ENCODE measurements around the gene RAET1E.

The RAET1E gene

DNA sequence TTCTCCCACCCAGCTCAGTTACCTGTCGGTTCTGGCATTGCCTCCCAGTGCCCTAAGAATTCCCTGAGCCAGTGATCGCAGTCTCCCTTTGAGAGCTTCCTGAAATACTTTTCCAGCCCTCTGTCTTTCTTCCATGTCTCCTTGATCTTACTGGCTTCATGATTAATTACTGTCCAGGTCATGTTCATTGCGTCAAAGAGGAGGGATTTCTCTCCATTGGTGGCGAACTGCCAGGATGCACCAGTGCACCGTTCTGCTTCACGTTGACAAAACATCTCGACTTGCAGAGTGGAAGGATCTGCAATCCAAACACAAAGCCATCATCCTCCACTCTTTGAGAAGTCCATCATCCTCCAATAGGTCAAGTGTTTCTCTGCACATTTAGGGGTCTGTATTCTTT lies 8.6 kb downstream of the RAET1E start:
- Histone ChIP-seq H3K27me3 (ENCODE audit: control insufficient read depth, insufficient read depth, low read length) (no peaks in the 10 kb centered on the region), H3K4me1 (ENCODE audit: control insufficient read depth, insufficient read depth, low read length) (no peaks in the 10 kb centered on the region), H3K4me3 (ENCODE audit: low read length) (no peak overlapping the region), H3K36me3 (ENCODE audit: control insufficient read depth, insufficient read depth, low read length) (no peaks in the 10 kb centered on the region), H3K27ac (ENCODE audit: low read depth, low read length) (no peak overlapping the region), H3K9ac (ENCODE audit: low read length) (no peak overlapping the region)

DNA sequence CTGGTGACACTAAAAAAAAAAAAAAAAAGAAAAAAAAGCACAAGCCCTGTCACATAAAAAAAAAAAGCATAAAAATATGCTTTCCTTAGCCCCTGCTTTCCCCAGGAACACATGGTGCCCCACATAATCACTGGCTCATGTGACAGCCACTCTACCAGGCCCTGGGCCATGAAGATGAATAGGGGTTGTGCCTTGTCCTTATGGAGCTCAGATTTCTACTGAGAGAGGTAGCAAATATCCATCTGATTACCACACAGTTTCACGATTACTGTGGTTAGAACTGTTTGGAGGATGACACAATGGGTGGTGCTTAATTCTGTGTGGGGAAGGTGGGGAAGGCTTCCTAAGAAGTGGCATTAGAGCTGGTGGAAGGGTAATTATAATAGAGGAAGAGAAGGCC lies 9.3 kb downstream of the RAET1E start:
- no peaks in the 10 kb centered on the region for H3K4me1 ChIP-seq (ENCODE audit: control insufficient read depth, insufficient read depth, low read length)
- H3K4me3 ChIP-seq (ENCODE audit: low read length) = no peak overlapping the region
- H3K9ac ChIP-seq (ENCODE audit: low read length) = no peak overlapping the region
- no peak overlapping the region for H3K27ac ChIP-seq (ENCODE audit: low read depth, low read length)
- H3K36me3 ChIP-seq (ENCODE audit: control insufficient read depth, insufficient read depth, low read length) = no peaks in the 10 kb centered on the region
- no peaks in the 10 kb centered on the region for H3K27me3 ChIP-seq (ENCODE audit: control insufficient read depth, insufficient read depth, low read length)

DNA sequence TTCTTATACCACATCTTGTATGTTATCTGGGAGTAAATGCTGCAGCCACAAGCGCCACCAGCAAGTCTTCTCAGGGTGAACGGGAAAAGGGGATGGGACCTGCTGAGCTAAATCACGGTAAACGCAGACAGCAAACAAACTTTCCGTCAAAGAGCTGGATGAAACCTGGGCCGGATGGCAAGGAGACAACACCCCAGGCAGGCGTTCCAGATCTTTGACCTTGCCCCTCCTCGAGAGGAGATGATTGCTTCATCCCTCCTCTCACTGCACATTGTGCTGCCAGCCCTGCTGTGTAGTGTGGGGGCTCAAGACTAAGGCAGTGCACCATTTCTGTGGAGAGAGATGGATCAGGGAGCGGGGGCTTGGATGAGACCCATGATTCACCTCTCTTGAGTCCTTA lies 9.8 kb downstream of the RAET1E start:
- Histone ChIP-seq H3K4me3 (ENCODE audit: low read length) (no peak overlapping the region), H3K27ac (ENCODE audit: low read depth, low read length) (no peak overlapping the region), H3K36me3 (ENCODE audit: control insufficient read depth, insufficient read depth, low read length) (no peaks in the 10 kb centered on the region), H3K27me3 (ENCODE audit: control insufficient read depth, insufficient read depth, low read length) (no peaks in the 10 kb centered on the region), H3K9ac (ENCODE audit: low read length) (no peak overlapping the region), H3K4me1 (ENCODE audit: control insufficient read depth, insufficient read depth, low read length) (no peaks in the 10 kb centered on the region)

DNA sequence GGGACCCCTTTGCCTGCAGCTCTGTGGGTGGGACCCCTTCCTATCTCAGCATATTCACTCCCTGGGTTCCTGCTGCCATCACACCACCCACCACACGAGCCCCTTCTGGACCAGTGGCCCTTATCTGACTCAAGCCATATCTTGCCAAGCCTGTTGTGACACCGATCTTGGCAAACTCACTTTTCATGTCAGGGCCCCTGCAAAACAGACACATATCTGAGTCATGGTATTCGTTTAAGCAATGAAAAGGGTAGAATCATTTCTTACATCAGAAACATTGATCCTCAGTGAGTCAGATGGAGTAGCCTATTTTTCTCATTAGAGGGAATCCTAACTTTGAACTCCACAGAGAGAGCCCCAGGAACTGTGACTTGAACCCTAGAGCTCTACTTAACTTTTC lies 10.6 kb downstream of the RAET1E start:
- Histone ChIP-seq H3K4me3 (ENCODE audit: low read length) (no peak overlapping the region), H3K4me1 (ENCODE audit: control insufficient read depth, insufficient read depth, low read length) (no peaks in the 10 kb centered on the region), H3K27ac (ENCODE audit: low read depth, low read length) (no peak overlapping the region), H3K27me3 (ENCODE audit: control insufficient read depth, insufficient read depth, low read length) (no peaks in the 10 kb centered on the region), H3K36me3 (ENCODE audit: control insufficient read depth, insufficient read depth, low read length) (no peaks in the 10 kb centered on the region), H3K9ac (ENCODE audit: low read length) (no peak overlapping the region)

DNA sequence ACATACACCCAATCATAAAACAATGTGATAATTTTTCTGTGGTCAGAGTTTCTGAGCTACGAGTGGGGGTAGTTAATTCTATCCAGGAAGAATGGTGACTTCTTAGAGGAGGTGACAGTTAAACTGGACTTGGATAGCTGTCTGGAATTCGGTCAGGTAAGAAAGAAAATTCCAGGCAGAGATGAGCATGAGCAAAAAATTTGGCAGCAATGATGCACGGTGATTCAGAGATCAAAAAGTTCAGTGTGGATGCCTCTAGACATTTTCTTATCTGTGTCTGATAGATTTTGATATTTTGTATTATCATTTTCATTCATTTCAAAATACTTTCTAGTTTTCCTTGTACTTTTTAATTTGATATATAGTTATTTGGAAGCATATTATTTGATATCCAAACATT lies 12.0 kb downstream of the RAET1E start:
- no peaks in the 10 kb centered on the region for H3K4me1 ChIP-seq (ENCODE audit: control insufficient read depth, insufficient read depth, low read length)

DNA sequence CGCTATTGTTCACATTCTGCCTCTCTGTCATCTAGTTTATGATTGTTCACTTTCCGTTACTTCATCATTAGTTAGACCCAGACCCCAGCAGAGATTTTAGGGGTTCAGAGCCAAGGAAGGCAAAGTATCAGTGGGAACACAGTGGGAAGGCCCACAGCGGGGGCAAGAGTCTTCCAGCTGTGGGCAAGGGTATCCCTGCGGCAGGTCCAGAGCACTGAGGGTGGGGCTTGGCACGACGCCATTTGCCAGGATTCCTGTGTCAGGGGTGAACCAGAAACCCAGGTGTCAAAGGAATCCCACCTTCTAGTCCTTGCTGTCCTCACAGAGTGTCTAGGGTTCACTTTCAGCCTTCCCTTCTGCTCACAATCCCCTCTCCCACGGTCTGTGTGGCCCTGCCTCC lies 13.3 kb downstream of the RAET1E start:
- Histone ChIP-seq H3K4me3 (ENCODE audit: low read length) (no peak overlapping the region), H3K27ac (ENCODE audit: low read depth, low read length) (no peak overlapping the region), H3K36me3 (ENCODE audit: control insufficient read depth, insufficient read depth, low read length) (no peaks in the 10 kb centered on the region), H3K4me1 (ENCODE audit: control insufficient read depth, insufficient read depth, low read length) (no peaks in the 10 kb centered on the region), H3K9ac (ENCODE audit: low read length) (no peak overlapping the region), H3K27me3 (ENCODE audit: control insufficient read depth, insufficient read depth, low read length) (no peaks in the 10 kb centered on the region)

More for the DNA sequence above, 12.0 kb downstream of the RAET1E start:
- no peak overlapping the region for H3K9ac ChIP-seq (ENCODE audit: low read length)
- no peaks in the 10 kb centered on the region for H3K27me3 ChIP-seq (ENCODE audit: control insufficient read depth, insufficient read depth, low read length)
- no peak overlapping the region for H3K4me3 ChIP-seq (ENCODE audit: low read length)
- no peaks in the 10 kb centered on the region for H3K36me3 ChIP-seq (ENCODE audit: control insufficient read depth, insufficient read depth, low read length)
- no peak overlapping the region for H3K27ac ChIP-seq (ENCODE audit: low read depth, low read length)

DNA sequence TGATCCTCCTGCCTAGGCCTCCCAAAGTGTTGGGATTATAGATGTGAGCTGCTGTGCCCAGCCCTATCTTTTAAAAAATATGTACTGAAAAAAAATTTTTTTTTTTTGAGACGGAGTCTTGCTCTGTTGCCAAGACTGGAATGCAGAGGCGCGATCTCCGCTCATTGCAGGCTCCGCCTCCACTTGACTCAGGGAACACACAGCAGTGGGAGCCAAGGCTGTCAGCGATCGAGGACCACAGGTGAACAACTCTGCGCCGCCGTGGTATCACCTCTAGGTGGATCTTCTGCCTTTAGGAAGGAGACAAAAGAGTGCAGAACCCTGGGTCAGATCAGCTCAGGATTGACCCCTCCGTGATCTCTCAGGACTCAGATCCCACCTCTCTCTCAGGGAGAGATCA lies 13.7 kb downstream of the RAET1E start:
- no peak overlapping the region for H3K27ac ChIP-seq (ENCODE audit: low read depth, low read length)
- no peaks in the 10 kb centered on the region for H3K4me1 ChIP-seq (ENCODE audit: control insufficient read depth, insufficient read depth, low read length)
- no peak overlapping the region for H3K9ac ChIP-seq (ENCODE audit: low read length)

DNA sequence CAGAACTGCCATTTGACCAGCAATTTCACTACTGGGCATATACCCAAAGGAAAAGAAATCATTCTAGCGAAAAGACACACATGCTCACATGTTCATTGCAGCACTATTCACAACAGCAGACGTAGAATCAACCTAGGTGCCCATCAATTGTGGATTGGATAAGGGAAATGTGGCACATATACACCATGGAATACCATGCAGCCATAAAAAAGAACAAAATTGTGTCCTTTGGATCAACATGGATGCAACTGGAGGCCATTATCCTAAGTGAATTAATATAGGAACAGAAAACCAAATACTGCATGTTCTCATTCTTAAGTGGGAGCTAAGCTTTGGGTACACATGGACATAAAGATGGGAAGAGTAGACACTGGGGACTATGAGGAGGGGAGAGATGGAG lies 16.1 kb downstream of the RAET1E start:
- no peaks in the 10 kb centered on the region for H3K36me3 ChIP-seq (ENCODE audit: control insufficient read depth, insufficient read depth, low read length)
- H3K27ac ChIP-seq (ENCODE audit: low read depth, low read length) = no peak overlapping the region
- H3K27me3 ChIP-seq (ENCODE audit: control insufficient read depth, insufficient read depth, low read length) = no peaks in the 10 kb centered on the region
- no peaks in the 10 kb centered on the region for H3K4me1 ChIP-seq (ENCODE audit: control insufficient read depth, insufficient read depth, low read length)
- no peak overlapping the region for H3K4me3 ChIP-seq (ENCODE audit: low read length)
- H3K9ac ChIP-seq (ENCODE audit: low read length) = no peak overlapping the region

More for the DNA sequence above, 13.7 kb downstream of the RAET1E start:
- no peak overlapping the region for H3K4me3 ChIP-seq (ENCODE audit: low read length)
- no peaks in the 10 kb centered on the region for H3K36me3 ChIP-seq (ENCODE audit: control insufficient read depth, insufficient read depth, low read length)
- no peaks in the 10 kb centered on the region for H3K27me3 ChIP-seq (ENCODE audit: control insufficient read depth, insufficient read depth, low read length)

DNA sequence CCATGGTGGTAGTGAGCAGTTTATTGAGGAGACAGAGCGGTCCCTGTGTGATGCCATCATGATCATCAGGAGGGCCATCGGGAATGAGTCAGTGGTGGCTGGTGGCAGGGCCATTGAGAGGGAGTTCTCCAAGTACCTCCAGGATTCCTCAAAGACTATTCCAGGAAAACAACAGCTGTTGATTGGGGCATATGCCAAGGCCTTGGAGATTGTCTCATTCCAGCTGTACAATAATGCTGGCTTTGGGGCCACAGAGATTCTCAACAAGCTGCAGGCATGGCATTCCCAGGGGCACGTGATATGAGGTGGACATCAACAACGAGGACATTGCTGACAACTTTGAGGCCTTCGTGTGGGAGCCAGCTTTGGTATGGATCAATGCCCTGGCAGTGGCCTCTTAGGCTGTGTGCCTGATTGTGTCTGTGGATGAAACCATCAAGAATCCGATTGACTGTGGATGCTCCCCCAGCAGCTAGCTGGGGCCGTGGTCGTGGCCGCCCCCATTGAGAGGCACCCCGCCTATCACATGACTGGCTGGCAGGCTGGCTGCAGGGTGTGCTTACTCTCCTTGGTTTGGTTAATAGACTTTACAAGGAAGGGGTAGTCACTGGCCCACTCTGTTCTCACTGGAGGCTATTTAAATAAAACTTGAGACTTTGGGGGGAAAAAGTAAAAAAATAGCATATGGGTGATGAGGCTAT lies 16.7 kb downstream of the RAET1E start:
- Histone ChIP-seq H3K27ac (ENCODE audit: low read depth, low read length) (no peak overlapping the region), H3K4me1 (ENCODE audit: control insufficient read depth, insufficient read depth, low read length) (no peaks in the 10 kb centered on the region), H3K27me3 (ENCODE audit: control insufficient read depth, insufficient read depth, low read length) (no peaks in the 10 kb centered on the region), H3K36me3 (ENCODE audit: control insufficient read depth, insufficient read depth, low read length) (no peaks in the 10 kb centered on the region), H3K9ac (ENCODE audit: low read length) (no peak overlapping the region), H3K4me3 (ENCODE audit: low read length) (no peak overlapping the region)

DNA sequence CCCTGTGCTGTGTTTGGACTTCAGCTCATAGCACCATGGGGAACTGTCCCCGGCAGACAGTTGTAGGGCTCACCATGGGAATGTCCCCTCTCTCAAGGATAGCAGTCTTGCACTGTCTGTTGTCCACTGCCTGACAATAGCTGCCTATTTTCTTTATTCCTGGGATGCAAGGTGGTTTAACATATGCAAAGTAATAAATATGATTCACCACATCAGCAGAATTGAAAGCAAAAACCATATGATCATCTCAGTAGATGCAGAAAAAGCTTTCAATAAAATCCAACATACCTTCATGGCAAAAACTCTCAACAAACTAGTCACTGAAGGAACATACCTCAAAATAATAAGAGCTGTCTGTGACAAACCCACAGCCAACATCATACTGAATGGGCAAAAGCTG lies 20.3 kb downstream of the RAET1E start:
- Histone ChIP-seq H3K27me3 (ENCODE audit: control insufficient read depth, insufficient read depth, low read length) (no peaks in the 10 kb centered on the region), H3K36me3 (ENCODE audit: control insufficient read depth, insufficient read depth, low read length) (no peaks in the 10 kb centered on the region), H3K9ac (ENCODE audit: low read length) (no peak overlapping the region), H3K4me1 (ENCODE audit: control insufficient read depth, insufficient read depth, low read length) (no peaks in the 10 kb centered on the region), H3K4me3 (ENCODE audit: low read length) (no peak overlapping the region), H3K27ac (ENCODE audit: low read depth, low read length) (no peak overlapping the region)

DNA sequence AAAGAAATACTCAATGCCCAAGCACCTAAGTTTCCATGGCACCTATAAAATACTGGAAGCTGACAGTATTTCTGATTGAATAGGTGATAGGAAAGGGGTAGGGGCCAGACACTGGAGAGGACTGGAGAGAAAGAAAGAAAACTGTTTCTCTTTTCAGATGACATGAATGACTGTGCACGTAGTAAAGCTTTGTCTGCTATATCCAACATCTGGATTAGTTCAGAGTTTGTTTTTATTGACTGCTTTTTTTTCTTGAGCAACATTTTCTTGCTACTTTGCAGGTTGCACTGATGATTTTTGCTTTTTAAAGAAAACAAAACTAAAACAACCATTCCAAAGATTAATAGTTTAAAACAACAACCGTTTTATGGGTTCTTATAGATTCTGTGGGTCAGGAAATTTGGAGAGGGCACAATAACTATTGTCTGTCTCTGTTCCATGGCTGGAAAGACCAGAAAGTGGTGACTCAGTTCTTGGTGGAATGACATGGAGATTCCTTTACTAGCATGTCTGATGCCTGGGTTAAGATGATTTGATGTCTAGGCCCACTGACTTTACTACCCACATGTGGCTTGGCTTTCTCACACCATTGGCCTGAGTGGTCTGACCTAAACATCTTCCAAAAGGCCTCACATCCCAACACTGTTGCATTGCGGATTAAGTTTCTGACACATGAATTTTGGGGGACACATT lies 21.5 kb downstream of the RAET1E start:
- no peaks in the 10 kb centered on the region for H3K36me3 ChIP-seq (ENCODE audit: control insufficient read depth, insufficient read depth, low read length)
- H3K4me1 ChIP-seq (ENCODE audit: control insufficient read depth, insufficient read depth, low read length) = no peaks in the 10 kb centered on the region
- no peaks in the 10 kb centered on the region for H3K27me3 ChIP-seq (ENCODE audit: control insufficient read depth, insufficient read depth, low read length)

DNA sequence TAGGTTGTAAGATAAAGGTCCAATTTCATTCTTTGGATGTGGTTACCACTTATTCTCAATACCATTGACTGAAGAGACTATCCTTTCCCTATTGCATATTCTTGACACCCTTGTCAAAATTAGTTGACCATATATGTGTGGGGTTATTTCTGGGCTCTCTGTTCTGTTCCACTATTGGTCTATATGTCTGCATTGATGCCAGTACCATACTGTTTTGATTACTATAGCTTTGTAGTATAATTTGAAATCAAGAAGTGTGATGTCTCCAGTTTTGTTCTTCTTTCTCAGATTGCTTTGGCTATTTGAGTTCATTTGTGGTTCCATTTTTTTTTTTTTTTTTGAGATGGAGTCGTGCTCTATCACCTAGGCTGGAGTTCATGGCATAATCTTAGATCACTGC lies 25.7 kb downstream of the RAET1E start:
- no peaks in the 10 kb centered on the region for H3K27me3 ChIP-seq (ENCODE audit: control insufficient read depth, insufficient read depth, low read length)
- H3K9ac ChIP-seq (ENCODE audit: low read length) = no peak overlapping the region
- no peaks in the 10 kb centered on the region for H3K36me3 ChIP-seq (ENCODE audit: control insufficient read depth, insufficient read depth, low read length)
- H3K4me3 ChIP-seq (ENCODE audit: low read length) = no peak overlapping the region
- H3K4me1 ChIP-seq (ENCODE audit: control insufficient read depth, insufficient read depth, low read length) = no peaks in the 10 kb centered on the region
- no peak overlapping the region for H3K27ac ChIP-seq (ENCODE audit: low read depth, low read length)

More for the DNA sequence above, 21.5 kb downstream of the RAET1E start:
- H3K9ac ChIP-seq (ENCODE audit: low read length) = no peak overlapping the region
- H3K27ac ChIP-seq (ENCODE audit: low read depth, low read length) = no peak overlapping the region
- no peak overlapping the region for H3K4me3 ChIP-seq (ENCODE audit: low read length)

DNA sequence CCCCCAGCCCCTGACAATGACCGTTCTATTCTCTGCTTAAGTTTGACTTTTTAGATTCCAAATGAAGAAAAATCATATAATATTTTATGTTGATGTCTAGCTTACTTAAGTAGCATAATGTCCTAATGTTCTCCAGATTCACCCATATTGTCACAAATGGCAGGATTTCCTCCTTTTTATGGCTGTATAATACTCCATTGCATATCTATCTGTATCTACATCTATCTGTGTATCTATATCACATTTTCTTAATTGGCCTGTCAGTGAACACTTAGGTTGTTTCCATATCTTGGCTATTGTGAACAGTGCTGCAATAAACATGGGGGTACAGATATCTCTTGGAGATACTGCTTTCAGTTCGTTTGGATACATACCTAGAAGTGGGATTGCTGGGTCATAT lies 26.7 kb downstream of the RAET1E start:
- no peak overlapping the region for H3K9ac ChIP-seq (ENCODE audit: low read length)
- H3K27ac ChIP-seq (ENCODE audit: low read depth, low read length) = no peak overlapping the region
- no peak overlapping the region for H3K4me3 ChIP-seq (ENCODE audit: low read length)

More for the DNA sequence above, 26.7 kb downstream of the RAET1E start:
- H3K27me3 ChIP-seq (ENCODE audit: control insufficient read depth, insufficient read depth, low read length) = no peaks in the 10 kb centered on the region
- no peaks in the 10 kb centered on the region for H3K36me3 ChIP-seq (ENCODE audit: control insufficient read depth, insufficient read depth, low read length)
- H3K4me1 ChIP-seq (ENCODE audit: control insufficient read depth, insufficient read depth, low read length) = no peaks in the 10 kb centered on the region
